GM10847 (cell line): ENCODE results near the gene GPR18.

ENCODE experiments used
- POLR2A ChIP-seq: IDR thresholded peaks from 2 replicates; pipeline ENCODE4 v1.6.1; 2011; ENCODE audit not compliant: insufficient read length; ENCODE audit errors: extremely low read depth

The GPR18 gene

DNA sequence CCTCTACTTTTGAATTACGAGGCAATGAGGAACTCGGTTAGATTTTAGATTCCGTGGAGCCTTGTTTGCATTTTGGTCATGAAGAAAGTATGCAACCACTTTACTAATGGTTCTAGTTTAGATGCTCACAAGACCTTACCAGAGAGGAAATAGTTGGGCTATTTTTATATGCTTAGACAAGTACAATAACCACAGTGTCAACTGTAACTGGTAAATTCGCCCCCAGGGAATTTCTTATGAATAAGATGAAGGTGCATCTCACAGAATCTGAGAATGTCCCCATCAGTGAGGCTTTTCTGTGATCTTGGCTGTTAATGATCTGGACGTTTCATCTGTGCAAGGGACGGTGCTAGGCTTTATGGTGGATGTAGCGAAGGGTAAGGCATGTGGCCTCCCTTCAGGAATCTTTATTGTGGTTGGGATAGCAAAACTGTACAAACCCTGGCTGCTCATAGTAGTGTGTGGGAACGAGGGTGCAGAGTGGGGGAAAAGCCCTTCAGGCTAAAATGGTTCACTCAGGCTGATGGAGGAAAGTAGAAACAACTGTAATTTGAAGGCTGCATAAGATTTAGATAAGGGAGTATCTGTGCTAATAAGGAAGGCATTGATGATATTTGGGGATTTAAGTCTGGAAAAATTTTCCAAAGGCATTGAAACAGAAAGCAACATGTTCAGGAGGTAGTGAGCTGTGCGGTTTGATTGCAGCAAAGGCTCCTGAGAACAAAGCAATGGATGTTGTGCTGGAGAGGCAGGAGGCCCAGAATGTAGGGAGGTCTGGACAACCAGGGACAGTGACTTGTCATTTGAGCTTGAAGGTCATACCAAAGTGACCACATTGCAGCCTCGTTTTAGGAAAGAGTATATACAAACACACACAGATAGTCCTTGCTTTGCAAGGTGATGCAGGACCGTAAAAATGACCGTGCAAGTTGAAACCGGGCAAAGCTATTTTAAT lies 29.2 kb downstream of the GPR18 start:
- no peak for TF ChIP-seq POLR2A

DNA sequence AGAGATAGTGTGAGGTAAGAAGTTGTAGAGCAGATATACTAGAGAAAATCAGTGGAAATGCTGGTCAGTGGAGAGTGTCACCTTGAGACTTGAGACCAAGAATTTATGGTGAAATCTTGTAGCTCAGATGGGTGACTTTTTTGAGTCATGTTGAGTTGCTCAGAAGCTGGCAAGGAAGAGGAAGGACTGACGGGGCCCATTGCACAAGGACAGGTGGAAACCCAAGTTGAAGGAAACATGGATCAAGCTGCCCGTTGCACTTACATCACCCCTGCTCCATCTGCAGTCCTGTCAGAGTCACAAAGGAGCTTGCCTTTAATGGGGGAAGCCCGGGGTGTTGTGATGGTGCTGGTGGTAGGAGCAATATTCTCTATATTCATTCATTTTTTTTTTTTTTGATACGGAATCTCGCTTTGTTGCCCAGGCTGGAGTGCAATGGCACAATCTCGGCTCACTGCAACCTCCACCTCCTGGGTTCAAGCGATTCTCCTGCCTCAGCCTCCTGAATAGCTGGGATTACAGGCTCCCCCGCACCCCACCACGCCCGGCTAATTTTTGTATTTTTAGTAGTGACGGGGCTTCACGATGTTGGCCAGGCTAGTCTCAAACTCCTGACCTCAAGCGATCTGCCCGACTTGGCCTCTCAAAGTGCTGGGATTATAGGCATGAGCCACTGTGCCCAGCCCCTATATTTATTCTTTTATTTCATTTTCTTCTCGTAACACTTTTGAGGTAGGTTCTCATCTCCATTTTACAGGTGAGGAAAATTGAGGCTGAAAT lies 30.1 kb downstream of the GPR18 start:
- TF ChIP-seq POLR2A = no peak

DNA sequence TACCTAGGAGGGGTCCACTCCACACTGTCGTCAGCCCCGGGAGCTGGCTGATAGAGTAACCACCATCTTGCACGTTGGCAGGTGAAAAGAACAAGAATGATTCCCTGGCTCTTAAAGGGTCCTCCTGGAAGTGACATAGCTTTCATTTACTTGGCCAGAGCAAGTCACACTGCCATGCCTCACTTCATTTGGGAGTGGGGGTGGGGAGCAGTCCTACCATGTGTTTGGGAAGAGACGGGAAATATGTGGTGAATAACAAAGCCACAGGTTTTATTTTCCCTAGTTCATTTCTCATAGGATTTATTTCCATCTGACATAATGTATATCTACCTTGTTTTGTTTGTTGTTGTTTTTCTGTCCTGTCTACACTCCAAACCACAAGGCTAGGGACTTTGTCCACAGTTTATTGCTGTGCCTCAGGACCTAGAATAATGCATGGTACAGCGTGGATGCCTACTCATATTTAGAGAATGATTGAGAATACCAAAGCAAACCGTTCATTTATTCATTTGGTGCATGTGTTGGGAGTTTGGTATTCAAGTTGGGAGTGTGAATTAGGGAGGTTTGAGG lies 30.8 kb downstream of the GPR18 start:
- TF ChIP-seq POLR2A = no peak

DNA sequence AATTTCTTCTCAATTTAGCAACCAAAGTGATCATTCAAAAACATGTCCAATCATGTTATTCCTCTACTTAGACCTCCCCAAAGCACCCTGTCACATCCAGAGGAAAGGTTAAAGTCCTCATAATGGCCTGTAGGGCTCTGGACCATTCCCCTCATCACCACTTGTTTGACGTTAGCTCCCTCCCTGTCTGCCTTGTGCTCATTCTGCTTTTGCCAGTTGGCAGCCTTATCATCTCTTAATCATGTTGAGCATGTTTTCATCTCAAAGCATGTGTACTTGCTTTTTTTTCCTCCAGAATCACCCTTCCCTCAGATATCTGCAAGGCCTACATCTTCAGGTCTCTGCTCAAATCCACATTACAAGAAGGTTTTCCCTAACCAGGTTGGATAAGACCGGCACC lies 31.7 kb downstream of the GPR18 start:
- no peak for TF ChIP-seq POLR2A

DNA sequence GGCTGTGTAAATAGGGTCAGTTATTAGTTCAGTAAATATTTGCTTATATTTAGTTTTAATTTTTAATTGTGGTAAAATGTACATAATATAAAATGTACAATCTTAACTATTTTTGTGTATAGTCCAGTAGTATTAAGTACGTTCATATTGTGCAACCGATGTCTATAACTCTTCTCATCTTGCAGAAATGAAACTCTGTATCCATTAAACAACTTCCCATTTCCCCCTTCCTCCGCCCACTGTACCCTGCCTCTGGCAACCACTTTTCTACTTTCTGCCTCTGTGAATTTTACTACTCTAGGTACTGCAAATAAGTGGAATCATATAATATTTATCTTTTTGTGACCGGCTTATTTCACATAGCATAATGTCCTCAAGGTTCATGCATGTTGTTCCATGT lies 33.1 kb downstream of the GPR18 start:
- TF ChIP-seq POLR2A = no peak

DNA sequence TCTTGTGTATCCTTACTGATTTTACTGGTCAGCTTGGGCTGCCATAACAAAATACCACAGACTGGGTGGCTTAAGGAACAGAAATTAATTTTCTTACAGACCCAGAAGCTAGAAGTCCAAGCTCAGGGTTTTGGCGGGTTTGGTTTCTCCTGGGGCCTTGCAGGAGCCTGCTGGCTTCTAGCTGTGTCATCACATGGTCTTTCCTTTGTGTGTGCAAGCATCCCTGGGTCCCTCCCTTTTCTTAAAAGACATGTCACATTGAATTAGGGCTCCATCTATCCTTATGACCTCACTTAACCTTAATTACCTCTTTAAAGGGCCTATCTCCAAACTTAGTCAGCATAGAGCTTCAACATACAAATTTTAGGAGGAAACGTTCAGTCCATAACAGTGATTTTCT lies 34.2 kb downstream of the GPR18 start:
- no peak for TF ChIP-seq POLR2A

DNA sequence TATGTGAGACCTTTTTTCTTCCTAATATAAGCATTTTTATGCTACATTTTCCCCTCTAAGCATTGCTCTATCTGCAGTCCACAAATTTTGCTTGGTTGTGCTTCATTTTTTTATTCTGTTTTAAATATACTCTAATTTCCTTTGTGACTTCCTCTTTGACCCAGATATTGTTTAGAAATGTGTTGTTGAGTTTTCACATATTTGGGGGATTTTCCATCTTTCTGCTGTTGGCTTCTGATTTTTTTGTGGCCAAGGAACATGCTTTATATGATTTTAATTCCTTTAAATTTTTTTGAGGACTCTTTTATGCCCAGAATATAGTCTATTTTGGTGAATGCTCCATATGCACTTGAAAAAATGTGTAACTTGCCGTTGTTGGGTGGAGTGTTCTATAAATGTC lies 34.6 kb downstream of the GPR18 start:
- no peak for TF ChIP-seq POLR2A

DNA sequence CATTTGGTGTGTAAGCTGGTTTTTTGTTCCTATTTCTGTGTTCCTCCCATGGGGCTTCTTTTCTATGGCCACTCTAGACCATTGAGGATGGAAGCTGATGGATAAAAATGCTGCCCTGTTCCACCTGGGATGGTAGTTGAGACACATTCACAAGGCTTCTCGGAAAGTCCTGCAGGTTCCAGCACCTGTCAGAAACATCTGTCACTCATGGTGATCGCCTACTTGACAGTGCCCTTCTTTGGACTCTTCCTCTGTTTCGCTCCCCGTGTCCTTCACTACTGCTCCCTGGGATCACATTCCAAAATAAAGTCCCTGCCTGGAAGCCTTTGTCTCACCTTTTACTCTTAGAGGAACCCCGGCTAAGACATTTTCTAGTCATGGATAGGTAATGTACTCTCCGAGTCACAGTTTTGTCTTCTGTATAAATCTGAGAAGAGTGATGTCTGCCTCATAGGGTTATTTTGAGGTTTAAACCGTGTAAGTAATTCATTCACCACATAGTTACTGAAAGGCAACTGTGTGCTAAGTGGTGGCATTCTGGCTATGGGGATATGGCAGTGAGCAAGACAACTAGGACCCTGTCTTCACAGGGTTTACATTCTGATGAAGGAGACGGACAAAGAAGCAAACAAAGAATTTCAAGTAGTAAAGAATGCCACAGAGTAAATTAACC lies 36.5 kb downstream of the GPR18 start:
- TF ChIP-seq POLR2A = no peak

DNA sequence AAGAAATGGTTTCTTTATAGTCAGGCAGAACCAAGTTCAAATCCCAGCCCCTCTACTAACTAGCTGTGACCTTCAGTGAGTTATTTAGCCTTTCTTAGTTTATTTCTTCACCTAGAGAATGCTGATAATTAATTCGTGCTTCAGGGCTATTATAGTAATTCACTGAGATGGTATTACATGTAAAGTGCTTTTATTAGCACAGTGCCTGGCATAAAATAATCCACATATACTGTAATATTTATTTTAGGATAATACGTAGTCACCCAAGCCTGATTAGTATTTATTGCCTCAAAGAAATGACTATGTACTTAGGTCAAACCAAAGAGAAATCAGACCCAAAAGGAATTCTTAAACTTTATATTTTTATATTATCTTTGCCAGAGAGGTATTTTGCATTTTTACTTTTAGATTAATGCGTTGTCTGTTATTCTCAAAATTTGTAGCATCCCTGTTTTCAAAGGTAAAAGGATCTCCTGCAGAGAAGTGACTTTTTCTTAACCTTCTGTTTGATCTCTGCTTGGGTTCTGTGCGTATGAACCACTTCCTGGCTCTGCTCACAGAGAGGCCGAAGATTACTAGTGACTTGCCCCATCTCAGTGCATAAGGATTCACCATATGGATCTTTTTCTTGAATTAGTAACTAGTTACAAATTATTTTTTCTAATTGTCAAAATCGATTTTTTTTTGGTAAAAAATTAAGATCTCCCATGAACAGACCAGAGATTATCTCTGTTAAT lies 37.8 kb downstream of the GPR18 start:
- no peak for TF ChIP-seq POLR2A

DNA sequence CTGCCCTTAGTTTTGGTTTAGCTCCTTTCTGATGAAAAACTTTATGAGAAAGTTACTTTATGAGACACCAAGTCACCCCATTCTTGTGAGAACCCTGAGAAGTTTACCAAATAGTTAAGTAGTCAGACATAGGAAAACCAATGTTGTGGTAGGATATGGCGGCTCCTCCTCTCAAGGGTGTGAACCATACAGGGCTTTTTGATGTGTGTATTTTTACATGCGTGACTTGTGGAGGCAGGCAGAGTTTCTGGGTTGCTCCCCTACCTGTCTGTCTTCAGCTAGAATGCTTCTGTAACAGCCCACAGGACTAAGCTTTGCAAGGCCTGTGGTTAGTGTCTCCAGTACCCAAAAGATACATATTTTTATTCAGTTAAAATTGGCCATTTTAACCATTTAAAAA lies 39.2 kb downstream of the GPR18 start:
- TF ChIP-seq POLR2A = no peak

DNA sequence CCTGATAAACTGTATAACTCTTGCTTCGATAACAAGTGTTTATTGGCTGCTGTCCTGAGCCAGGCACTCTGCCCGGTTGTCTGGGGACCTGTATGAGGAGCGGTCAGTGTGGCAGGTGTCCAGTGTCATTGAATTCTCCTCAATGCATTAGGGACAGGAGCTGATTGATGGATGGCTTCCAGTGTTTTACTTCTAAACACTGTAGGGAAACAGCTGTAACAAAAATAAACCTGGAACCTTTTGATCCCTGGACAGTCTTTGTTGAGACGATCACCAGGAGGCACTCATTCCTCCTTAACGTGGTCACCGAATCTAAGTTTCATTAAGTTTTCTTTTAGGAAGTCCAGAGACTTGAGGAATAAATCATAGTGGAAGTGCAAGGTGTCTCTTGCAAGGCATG lies 39.6 kb downstream of the GPR18 start:
- TF ChIP-seq POLR2A = no peak

DNA sequence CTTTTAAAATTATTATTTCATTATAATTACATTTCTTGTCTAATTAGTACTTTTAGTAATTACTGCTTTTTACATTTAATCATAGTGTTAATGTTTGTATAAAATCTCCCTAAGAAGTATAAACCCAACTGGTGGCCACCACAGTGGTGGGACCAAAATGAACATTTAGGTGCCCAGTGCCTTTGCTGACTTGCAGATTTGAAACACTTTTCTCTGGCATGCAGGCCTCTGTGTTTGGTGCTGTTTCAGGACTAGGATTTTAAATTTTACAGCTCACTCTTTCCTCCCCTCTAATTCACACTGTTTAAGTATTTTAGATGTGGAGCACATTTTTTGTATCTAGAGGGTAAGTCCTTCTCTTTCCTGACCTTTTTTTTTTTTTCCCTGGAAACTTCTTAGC lies 40.1 kb downstream of the GPR18 start:
- TF ChIP-seq POLR2A = no peak

DNA sequence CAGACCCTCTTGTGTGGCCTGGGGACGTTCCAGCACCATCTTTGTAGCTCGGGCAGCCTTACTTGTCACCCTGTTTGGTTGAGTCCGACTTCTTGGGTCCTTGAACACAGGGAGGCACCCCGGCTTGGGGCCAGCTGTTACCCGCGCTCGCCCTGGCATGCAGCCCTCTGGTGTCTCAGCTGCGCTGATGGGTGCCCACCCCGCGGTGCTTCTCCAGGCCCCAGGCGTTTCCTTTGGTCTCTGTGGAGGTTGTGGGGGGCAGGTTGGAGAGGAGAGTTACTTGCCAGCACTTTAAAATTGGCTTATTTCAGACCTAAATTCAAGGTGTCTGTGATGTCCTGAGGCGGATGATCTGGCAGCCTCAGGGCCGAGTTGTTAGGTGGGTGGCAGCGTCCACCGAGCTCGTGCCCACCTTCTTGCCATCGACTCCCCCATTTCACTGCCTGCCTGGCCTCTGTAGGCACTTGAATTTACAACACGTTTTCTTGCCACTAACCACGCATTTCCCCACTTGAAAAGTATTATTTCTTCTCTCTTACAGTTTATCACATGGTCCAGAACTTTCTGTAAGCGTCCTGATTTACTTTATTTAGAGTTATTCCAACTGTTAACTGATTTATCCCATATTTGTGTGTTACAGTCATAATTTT lies 40.6 kb downstream of the GPR18 start:
- TF ChIP-seq POLR2A = no peak

DNA sequence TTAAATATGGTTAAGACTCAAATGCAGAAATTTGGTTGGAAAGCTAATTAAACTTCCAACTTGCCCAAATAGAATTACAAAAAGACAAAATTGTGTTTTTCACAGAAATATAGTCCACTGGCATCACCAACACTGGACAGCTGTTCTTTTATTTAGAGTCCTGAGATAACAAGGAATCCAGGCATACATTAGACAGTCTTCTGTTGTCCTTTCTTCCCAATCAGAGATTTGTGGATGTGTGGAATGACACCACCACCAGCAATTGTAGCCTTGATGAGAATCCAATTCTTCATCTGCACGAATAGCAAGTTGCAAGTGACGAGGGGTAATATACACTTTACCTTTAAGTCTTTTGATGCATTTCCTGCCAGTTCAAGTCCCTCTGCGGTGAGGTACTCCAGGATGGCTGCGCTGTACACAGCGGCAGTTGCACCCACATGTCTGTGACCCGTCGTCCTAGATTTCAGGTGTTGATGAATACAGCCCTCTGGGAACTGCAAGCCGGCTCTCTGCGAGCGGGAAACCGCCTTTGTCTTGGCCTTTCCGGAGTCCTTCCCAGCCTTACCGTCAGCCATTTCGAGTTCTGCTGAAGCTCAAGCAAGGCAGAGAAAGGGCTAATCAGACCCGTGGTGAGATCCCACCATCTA lies 42.9 kb downstream of the GPR18 start:
- TF ChIP-seq POLR2A = no peak
